ENCODE data around the gene AHSG.

The AHSG gene

GRCh38 chr3:186592682-186593081, 20.2 kb upstream of the AHSG start:
- in situ Hi-C loops (cut with MboI; ENCODE audit: low sequenced_read_pairs): no loop called here

GRCh38 chr3:186593862-186594261, 19.0 kb upstream of the AHSG start:
- in situ Hi-C loops (cut with MboI; ENCODE audit: low sequenced_read_pairs): no loop called here

- in situ Hi-C loops (cut with MboI; ENCODE audit: low sequenced_read_pairs): no loop called here
Measured at GRCh38 chr3:186594591-186595113, 18.2 kb upstream of the AHSG start.

- in situ Hi-C loops (cut with MboI; ENCODE audit: low sequenced_read_pairs): no loop called here
Measured at GRCh38 chr3:186596568-186597287, 16.1 kb upstream of the AHSG start.

- in situ Hi-C loops (cut with MboI; ENCODE audit: low sequenced_read_pairs): no loop called here
Measured at GRCh38 chr3:186598108-186598784, 14.6 kb upstream of the AHSG start.

GRCh38 chr3:186598794-186599141, 14.1 kb upstream of the AHSG start:
- in situ Hi-C loops (cut with MboI; ENCODE audit: low sequenced_read_pairs): no loop called here

GRCh38 chr3:186599142-186599784, 13.6 kb upstream of the AHSG start:
- in situ Hi-C loops (cut with MboI; ENCODE audit: low sequenced_read_pairs): no loop called here

- in situ Hi-C loops (cut with MboI; ENCODE audit: low sequenced_read_pairs): no loop called here
Measured at GRCh38 chr3:186599785-186600166, 13.1 kb upstream of the AHSG start.

- in situ Hi-C loops (cut with MboI; ENCODE audit: low sequenced_read_pairs): no loop called here
Measured at GRCh38 chr3:186600896-186601295, 12.0 kb upstream of the AHSG start.

- in situ Hi-C loops (cut with MboI; ENCODE audit: low sequenced_read_pairs): no loop called here
Measured at GRCh38 chr3:186603159-186603558, 9.7 kb upstream of the AHSG start.

GRCh38 chr3:186605078-186605477, 7.8 kb upstream of the AHSG start:
- in situ Hi-C loops (cut with MboI; ENCODE audit: low sequenced_read_pairs): no loop called here

GRCh38 chr3:186605561-186606545, 7.0 kb upstream of the AHSG start:
- in situ Hi-C loops (cut with MboI; ENCODE audit: low sequenced_read_pairs): no loop called here

GRCh38 chr3:186608624-186609215, 4.1 kb upstream of the AHSG start:
- in situ Hi-C loops (cut with MboI; ENCODE audit: low sequenced_read_pairs): no loop called here

- in situ Hi-C loops (cut with MboI; ENCODE audit: low sequenced_read_pairs): no loop called here
Measured at GRCh38 chr3:186609247-186609868, 3.5 kb upstream of the AHSG start.

GRCh38 chr3:186612065-186612464, 795 bp upstream of the AHSG start:
- in situ Hi-C loops (cut with MboI; ENCODE audit: low sequenced_read_pairs): no loop called here

GRCh38 chr3:186613637-186614265, 891 bp downstream of the AHSG start:
- in situ Hi-C loops (cut with MboI; ENCODE audit: low sequenced_read_pairs): no loop called here

- in situ Hi-C loops (cut with MboI; ENCODE audit: low sequenced_read_pairs): no loop called here
Measured at GRCh38 chr3:186614266-186614596, 1.4 kb downstream of the AHSG start.

GRCh38 chr3:186614597-186615483, 2.0 kb downstream of the AHSG start:
- in situ Hi-C loops (cut with MboI; ENCODE audit: low sequenced_read_pairs): no loop called here

- in situ Hi-C loops (cut with MboI; ENCODE audit: low sequenced_read_pairs): no loop called here
Measured at GRCh38 chr3:186616299-186616617, 3.4 kb downstream of the AHSG start.
